GM19240 (cell line): ENCODE data around the gene RPL37A.
A peak's percentile ranks its signal among the peaks of the same experiment; 100 is the strongest.
"Not testable (repeated sequence)": the region's sequence is repeated elsewhere in the genome, so short reads cannot be mapped to it uniquely, and the experiment has no call there.

Experiments used
- DNase-seq: peaks from one replicate; pipeline ENCODE4 v3.0.0; 2011; ENCODE audit warnings: low spot score; ENCODE audit not compliant: insufficient read length

RPL37A gene

GRCh38 chr2:216516730-216517350 is 18.2 kb downstream of the RPL37A start:
- DNase-seq, result no peak

- no peak for DNase-seq
Measured at GRCh38 chr2:216517447-216518225, 19.0 kb downstream of the RPL37A start.

GRCh38 chr2:216518566-216519119 is 20.0 kb downstream of the RPL37A start:
- not testable (repeated sequence) for DNase-seq

GRCh38 chr2:216519154-216519762 is 20.6 kb downstream of the RPL37A start:
- DNase-seq, result peak; percentile 35

GRCh38 chr2:216520112-216520511 is 21.5 kb downstream of the RPL37A start:
- no peak for DNase-seq

- no peak for DNase-seq
Measured at GRCh38 chr2:216522892-216523502, 24.4 kb downstream of the RPL37A start.

- DNase-seq, result no peak
Measured at GRCh38 chr2:216525972-216526371, 27.3 kb downstream of the RPL37A start.

- no peak for DNase-seq
Measured at GRCh38 chr2:216526939-216527338, 28.3 kb downstream of the RPL37A start.

GRCh38 chr2:216527600-216527999 is 29.0 kb downstream of the RPL37A start:
- DNase-seq, result no peak

- DNase-seq, result no peak
Measured at GRCh38 chr2:216532562-216532961, 33.9 kb downstream of the RPL37A start.

GRCh38 chr2:216533609-216534008 is 35.0 kb downstream of the RPL37A start:
- no peak for DNase-seq

- DNase-seq, result no peak
Measured at GRCh38 chr2:216534809-216535208, 36.2 kb downstream of the RPL37A start.

GRCh38 chr2:216535454-216535995 is 36.9 kb downstream of the RPL37A start:
- no peak for DNase-seq

- DNase-seq, result no peak
Measured at GRCh38 chr2:216536734-216537210, 38.1 kb downstream of the RPL37A start.

- no peak for DNase-seq
Measured at GRCh38 chr2:216537366-216537765, 38.7 kb downstream of the RPL37A start.

- DNase-seq, result no peak
Measured at GRCh38 chr2:216538538-216538937, 39.9 kb downstream of the RPL37A start.

GRCh38 chr2:216539120-216539519 is 40.5 kb downstream of the RPL37A start:
- DNase-seq, result no peak

- no peak for DNase-seq
Measured at GRCh38 chr2:216539791-216540241, 41.2 kb downstream of the RPL37A start.

- DNase-seq, result no peak
Measured at GRCh38 chr2:216540920-216541319, 42.3 kb downstream of the RPL37A start.

- DNase-seq, result no peak
Measured at GRCh38 chr2:216541505-216541904, 42.9 kb downstream of the RPL37A start.

GRCh38 chr2:216545359-216545758 is 46.7 kb downstream of the RPL37A start:
- no peak for DNase-seq
